Measurements from ENCODE around the gene DNAJB9. TPM values are rescaled to one million over a fixed set of nuclear protein-coding genes. Genes with fewer than 3 reads are reported as not detected.
"Not testable (repeated sequence)": the region's sequence is repeated elsewhere in the genome, so short reads cannot be mapped to it uniquely, and the experiment has no call there.

DNAJB9 gene
- total RNA-seq, 1 donor from 2014 or later = 18.6 TPM

- no peaks in the 10 kb centered on the region for H3K27me3 Mint-ChIP-seq (ENCODE audit: unreplicated experiment)
- H3K27ac Mint-ChIP-seq (ENCODE audit: unreplicated experiment) = peak overlapping the region; percentile 4
- H3K9me3 Mint-ChIP-seq (ENCODE audit: unreplicated experiment) = no peaks in the 10 kb centered on the region
- H3K4me3 Mint-ChIP-seq (ENCODE audit: unreplicated experiment) = no peak overlapping the region
- no peak for TF ChIP-seq CTCF (IDR thresholded peaks at IDR 0.05; ENCODE audit: unreplicated experiment)
- no peaks in the 10 kb centered on the region for H3K4me1 Mint-ChIP-seq (ENCODE audit: unreplicated experiment)
- H3K36me3 Mint-ChIP-seq (ENCODE audit: low read depth, unreplicated experiment) = no peaks in the 10 kb centered on the region
- no peak for DNase-seq (ENCODE audit: low spot score)
These were observed 33.9 kb upstream of the DNAJB9 start for GRCh38 chr7:108535744-108536143.

DNA sequence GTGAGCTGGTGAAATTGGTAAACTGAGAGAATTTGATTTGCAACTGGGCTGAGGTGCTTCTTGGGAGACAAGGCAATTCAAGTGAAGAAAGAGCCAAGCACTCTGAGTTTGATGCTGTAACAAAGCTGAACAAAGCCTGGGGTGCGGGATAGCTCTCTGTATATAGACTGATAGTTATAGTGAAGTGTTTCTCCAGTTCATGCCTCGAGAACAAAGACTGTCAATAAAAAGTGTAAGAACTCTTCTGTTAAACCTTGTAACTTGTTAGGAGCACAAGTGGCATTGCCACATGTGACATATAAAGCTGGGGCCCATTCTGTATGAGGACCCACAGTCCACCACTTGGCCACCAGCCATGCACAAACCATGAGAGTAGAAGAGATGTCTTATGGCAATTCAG lies 32.4 kb upstream of the DNAJB9 start:
- H3K36me3 Mint-ChIP-seq (ENCODE audit: low read depth, unreplicated experiment) = no peaks in the 10 kb centered on the region
- H3K9me3 Mint-ChIP-seq (ENCODE audit: unreplicated experiment) = no peaks in the 10 kb centered on the region
- no peak overlapping the region for H3K4me3 Mint-ChIP-seq (ENCODE audit: unreplicated experiment)

GRCh38 chr7:108538236-108538635 lies 31.4 kb upstream of the DNAJB9 start:
- H3K27ac Mint-ChIP-seq (ENCODE audit: unreplicated experiment); DNase-seq (ENCODE audit: low spot score); H3K9me3 Mint-ChIP-seq (ENCODE audit: unreplicated experiment); H3K4me3 Mint-ChIP-seq (ENCODE audit: unreplicated experiment); H3K36me3 Mint-ChIP-seq (ENCODE audit: low read depth, unreplicated experiment); H3K4me1 Mint-ChIP-seq (ENCODE audit: unreplicated experiment); H3K27me3 Mint-ChIP-seq (ENCODE audit: unreplicated experiment): not testable (repeated sequence)

More for the DNA sequence above, 32.4 kb upstream of the DNAJB9 start:
- no peak for DNase-seq (ENCODE audit: low spot score)
- no peaks in the 10 kb centered on the region for H3K4me1 Mint-ChIP-seq (ENCODE audit: unreplicated experiment)
- no peak overlapping the region for H3K27ac Mint-ChIP-seq (ENCODE audit: unreplicated experiment)
- no peaks in the 10 kb centered on the region for H3K27me3 Mint-ChIP-seq (ENCODE audit: unreplicated experiment)
- no peak for TF ChIP-seq CTCF (IDR thresholded peaks at IDR 0.05; ENCODE audit: unreplicated experiment)

GRCh38 chr7:108538685-108539084 lies 31.0 kb upstream of the DNAJB9 start:
- not testable (repeated sequence) for DNase-seq (ENCODE audit: low spot score); H3K4me3 Mint-ChIP-seq (ENCODE audit: unreplicated experiment); H3K9me3 Mint-ChIP-seq (ENCODE audit: unreplicated experiment); H3K27ac Mint-ChIP-seq (ENCODE audit: unreplicated experiment); H3K36me3 Mint-ChIP-seq (ENCODE audit: low read depth, unreplicated experiment); H3K27me3 Mint-ChIP-seq (ENCODE audit: unreplicated experiment); H3K4me1 Mint-ChIP-seq (ENCODE audit: unreplicated experiment)

- H3K4me3 Mint-ChIP-seq (ENCODE audit: unreplicated experiment) = no peak overlapping the region
- DNase-seq (ENCODE audit: low spot score) = no peak
- no peaks in the 10 kb centered on the region for H3K4me1 Mint-ChIP-seq (ENCODE audit: unreplicated experiment)
- H3K9me3 Mint-ChIP-seq (ENCODE audit: unreplicated experiment) = no peaks in the 10 kb centered on the region
- H3K27ac Mint-ChIP-seq (ENCODE audit: unreplicated experiment) = no peak overlapping the region
- no peaks in the 10 kb centered on the region for H3K36me3 Mint-ChIP-seq (ENCODE audit: low read depth, unreplicated experiment)
- H3K27me3 Mint-ChIP-seq (ENCODE audit: unreplicated experiment) = no peaks in the 10 kb centered on the region
- TF ChIP-seq CTCF (IDR thresholded peaks at IDR 0.05; ENCODE audit: unreplicated experiment) = no peak
These were observed 28.2 kb upstream of the DNAJB9 start for GRCh38 chr7:108541478-108541877.

GRCh38 chr7:108548141-108548896 lies 21.4 kb upstream of the DNAJB9 start:
- not testable (repeated sequence) for H3K4me1 Mint-ChIP-seq (ENCODE audit: unreplicated experiment); H3K27ac Mint-ChIP-seq (ENCODE audit: unreplicated experiment); H3K9me3 Mint-ChIP-seq (ENCODE audit: unreplicated experiment); H3K36me3 Mint-ChIP-seq (ENCODE audit: low read depth, unreplicated experiment); H3K4me3 Mint-ChIP-seq (ENCODE audit: unreplicated experiment); DNase-seq (ENCODE audit: low spot score); H3K27me3 Mint-ChIP-seq (ENCODE audit: unreplicated experiment)

GRCh38 chr7:108556665-108557064 lies 13.0 kb upstream of the DNAJB9 start:
- peaks cover 22% of the 10 kb centered on the region for H3K36me3 Mint-ChIP-seq (ENCODE audit: low read depth, unreplicated experiment)

More at GRCh38 chr7:108556665-108557064, 13.0 kb upstream of the DNAJB9 start:
- DNase-seq (ENCODE audit: low spot score); H3K4me3 Mint-ChIP-seq (ENCODE audit: unreplicated experiment); H3K9me3 Mint-ChIP-seq (ENCODE audit: unreplicated experiment); H3K27ac Mint-ChIP-seq (ENCODE audit: unreplicated experiment); H3K27me3 Mint-ChIP-seq (ENCODE audit: unreplicated experiment); H3K4me1 Mint-ChIP-seq (ENCODE audit: unreplicated experiment): not testable (repeated sequence)

All from endothelial cell (in vitro differentiated cells).